GM12875 (cell line): Measurements from ENCODE around the gene OR2S2.

Experiments
- H3K4me3 ChIP-seq: one replicate; pipeline ENCODE4 v1.5.1; 2011; ENCODE audit warnings: low read depth, low read length, control low read depth
- CTCF ChIP-seq: IDR thresholded peaks from 2 replicates; pipeline ENCODE4 v1.5.1; 2011; ENCODE audit warnings: low read depth, mild to moderate bottlenecking, control low read depth, inconsistent platforms, low read length, moderate library complexity, borderline replicate concordance; ENCODE audit not compliant: insufficient read depth

OR2S2 gene

GRCh38 chr9:35960039-35960655 is 2.2 kb upstream of the OR2S2 start:
- TF ChIP-seq CTCF: no peak
- H3K4me3 ChIP-seq: no peak overlapping the region

GRCh38 chr9:35956651-35957050 is 1.3 kb downstream of the OR2S2 start:
- no peak for TF ChIP-seq CTCF
- no peak overlapping the region for H3K4me3 ChIP-seq

- peak; percentile 71 for TF ChIP-seq CTCF
- no peak overlapping the region for H3K4me3 ChIP-seq
Observed at GRCh38 chr9:35954942-35955546, 2.9 kb downstream of the OR2S2 start.

GRCh38 chr9:35952526-35953191 is 5.3 kb downstream of the OR2S2 start:
- no peak for TF ChIP-seq CTCF

GRCh38 chr9:35951736-35952135 is 6.2 kb downstream of the OR2S2 start:
- no peak overlapping the region for H3K4me3 ChIP-seq
- TF ChIP-seq CTCF: no peak

More at GRCh38 chr9:35952526-35953191, 5.3 kb downstream of the OR2S2 start:
- no peak overlapping the region for H3K4me3 ChIP-seq

GRCh38 chr9:35948901-35949318 is 9.0 kb downstream of the OR2S2 start:
- H3K4me3 ChIP-seq: no peak overlapping the region
- TF ChIP-seq CTCF: no peak

- H3K4me3 ChIP-seq: no peak overlapping the region
- no peak for TF ChIP-seq CTCF
Observed at GRCh38 chr9:35948451-35948850, 9.5 kb downstream of the OR2S2 start.
